OCI-LY1 (cell line): ENCODE data around the gene DMD.

Experiments used
- CTCF ChIP-seq: fragments of 200-600 bp; sonication (generic), shearing (Covaris generic); IDR thresholded peaks from 2 replicates; pipeline ENCODE4 v1.5.1; 2017; ENCODE audit warnings: mild to moderate bottlenecking, antibody characterized with exemption, low read length, moderate library complexity, mixed read lengths
- EZH2 ChIP-seq: fragments of 200-600 bp; sonication (generic), shearing (Covaris generic); IDR thresholded peaks from 2 replicates; pipeline ENCODE4 v1.8.0; 2017; ENCODE audit warnings: borderline replicate concordance, mixed run types, mild to moderate bottlenecking, antibody characterized with exemption, low read length, moderate library complexity, mixed read lengths

- no peak for TF ChIP-seq EZH2
- no peak for TF ChIP-seq CTCF
Measured at GRCh38 chrX:32155044-32155638, 1056.2 kb downstream of the DMD start.
